Stimulated activated CD4-positive, alpha-beta T cell treated with anti-CD3 and anti-CD28 coated beads, Interleukin-12 subunit alpha, Interleukin-12 subunit beta, amount 100 ng/mL, for 48 hours (primary cell): ENCODE data around the gene AMZ1.

Experiments
- DNase-seq, 3 donors: peaks; one replicate each; pipeline ENCODE4 v3.0.0-alpha.2; 2020; ENCODE audit warnings: low read depth in 2 of 3, low spot score in 1 of 3

Gene AMZ1, protein sequence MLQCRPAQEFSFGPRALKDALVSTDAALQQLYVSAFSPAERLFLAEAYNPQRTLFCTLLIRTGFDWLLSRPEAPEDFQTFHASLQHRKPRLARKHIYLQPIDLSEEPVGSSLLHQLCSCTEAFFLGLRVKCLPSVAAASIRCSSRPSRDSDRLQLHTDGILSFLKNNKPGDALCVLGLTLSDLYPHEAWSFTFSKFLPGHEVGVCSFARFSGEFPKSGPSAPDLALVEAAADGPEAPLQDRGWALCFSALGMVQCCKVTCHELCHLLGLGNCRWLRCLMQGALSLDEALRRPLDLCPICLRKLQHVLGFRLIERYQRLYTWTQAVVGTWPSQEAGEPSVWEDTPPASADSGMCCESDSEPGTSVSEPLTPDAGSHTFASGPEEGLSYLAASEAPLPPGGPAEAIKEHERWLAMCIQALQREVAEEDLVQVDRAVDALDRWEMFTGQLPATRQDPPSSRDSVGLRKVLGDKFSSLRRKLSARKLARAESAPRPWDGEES

DNA sequence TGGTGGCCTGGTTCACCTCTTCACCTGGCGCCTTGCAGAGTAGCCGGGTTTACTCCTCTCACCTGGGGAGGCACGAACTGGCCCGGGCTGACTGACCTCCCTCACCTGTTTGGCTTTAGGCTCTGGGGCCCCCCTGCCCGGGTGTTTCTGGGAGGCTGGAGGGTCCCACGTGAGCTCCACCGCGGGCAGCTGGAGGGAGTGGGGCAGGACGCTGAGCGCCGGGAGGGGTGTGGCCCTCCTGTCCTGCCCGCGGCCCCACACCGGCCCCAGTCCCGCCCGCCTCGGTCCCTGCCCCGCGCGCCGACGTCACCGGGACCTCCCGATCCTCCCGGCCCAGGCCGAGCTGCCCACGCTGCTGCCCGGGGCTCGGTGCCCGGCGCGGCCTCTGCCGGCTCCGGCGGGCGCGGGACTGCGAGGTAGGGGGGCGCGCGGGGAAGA lies at the start of gene AMZ1:
AMZ1 (plus strand) TSS at position 322 of the 438 bp plus-strand sequence. CDS start 12,250 bp downstream, outside the sequence.
- no peak for DNase-seq

DNA sequence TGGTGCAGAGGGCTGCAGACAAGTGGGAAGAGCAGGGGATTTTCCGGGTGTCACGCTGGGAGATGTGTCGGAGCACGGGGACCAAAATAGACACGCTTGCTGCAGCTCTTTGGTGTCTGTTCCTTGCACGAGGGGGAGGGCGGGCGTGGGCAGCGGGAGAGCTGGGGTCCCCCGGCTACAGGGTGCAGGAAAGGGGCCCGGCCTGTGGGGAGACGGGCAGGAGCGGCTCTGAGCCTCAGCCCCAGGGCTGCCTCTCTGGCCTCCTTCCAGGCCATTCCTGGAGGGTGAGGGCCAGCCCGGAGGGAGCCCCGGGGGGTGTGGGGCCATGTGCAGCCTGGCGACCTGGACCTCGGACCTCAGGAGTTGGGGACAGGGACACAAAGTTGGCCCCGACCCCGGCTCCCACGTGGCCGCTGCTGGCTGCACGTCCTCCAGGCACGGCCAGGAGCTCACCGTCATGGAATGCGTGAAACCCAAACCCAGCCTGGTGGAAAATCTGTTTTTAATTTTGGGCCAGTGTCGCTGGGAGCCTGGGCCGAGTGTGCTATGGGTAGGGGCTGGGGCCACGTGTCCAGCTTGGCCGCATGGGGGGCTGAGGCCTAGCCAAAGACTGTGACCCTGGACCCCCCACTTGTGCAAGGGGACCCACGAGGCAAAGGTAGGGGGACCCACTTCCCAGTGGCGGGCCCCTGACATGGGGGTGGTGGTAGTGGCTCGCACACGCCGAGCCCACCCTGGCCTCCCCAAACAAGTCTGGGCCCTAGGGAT lies 49.6 kb upstream of the AMZ1 start:
- DNase-seq, result no peak

DNA sequence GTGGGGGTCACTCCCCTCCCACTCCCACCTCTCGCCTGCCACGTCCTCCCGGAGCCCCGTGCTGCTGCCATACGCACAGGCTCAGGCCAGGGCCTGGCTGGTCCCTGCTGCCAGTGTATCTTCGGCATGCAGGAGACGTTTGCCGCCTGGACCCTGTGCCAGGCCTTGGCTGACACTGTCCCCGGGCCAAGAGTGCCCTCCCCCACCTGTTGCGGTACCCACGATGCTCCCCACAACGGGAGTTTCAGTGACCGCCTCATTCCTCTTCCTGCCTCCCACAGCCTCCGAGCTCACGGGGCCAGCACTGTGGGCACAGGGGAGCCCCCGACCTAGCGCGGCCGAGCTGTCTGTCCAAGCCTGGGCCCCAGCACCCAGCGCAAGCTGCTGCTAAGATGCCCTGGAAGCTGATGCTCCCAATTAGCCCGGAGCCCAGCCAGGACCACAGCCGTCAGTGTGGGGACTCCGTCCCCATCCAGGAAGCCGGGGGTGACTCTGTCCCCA lies 48.8 kb upstream of the AMZ1 start:
- DNase-seq, result no peak

DNA sequence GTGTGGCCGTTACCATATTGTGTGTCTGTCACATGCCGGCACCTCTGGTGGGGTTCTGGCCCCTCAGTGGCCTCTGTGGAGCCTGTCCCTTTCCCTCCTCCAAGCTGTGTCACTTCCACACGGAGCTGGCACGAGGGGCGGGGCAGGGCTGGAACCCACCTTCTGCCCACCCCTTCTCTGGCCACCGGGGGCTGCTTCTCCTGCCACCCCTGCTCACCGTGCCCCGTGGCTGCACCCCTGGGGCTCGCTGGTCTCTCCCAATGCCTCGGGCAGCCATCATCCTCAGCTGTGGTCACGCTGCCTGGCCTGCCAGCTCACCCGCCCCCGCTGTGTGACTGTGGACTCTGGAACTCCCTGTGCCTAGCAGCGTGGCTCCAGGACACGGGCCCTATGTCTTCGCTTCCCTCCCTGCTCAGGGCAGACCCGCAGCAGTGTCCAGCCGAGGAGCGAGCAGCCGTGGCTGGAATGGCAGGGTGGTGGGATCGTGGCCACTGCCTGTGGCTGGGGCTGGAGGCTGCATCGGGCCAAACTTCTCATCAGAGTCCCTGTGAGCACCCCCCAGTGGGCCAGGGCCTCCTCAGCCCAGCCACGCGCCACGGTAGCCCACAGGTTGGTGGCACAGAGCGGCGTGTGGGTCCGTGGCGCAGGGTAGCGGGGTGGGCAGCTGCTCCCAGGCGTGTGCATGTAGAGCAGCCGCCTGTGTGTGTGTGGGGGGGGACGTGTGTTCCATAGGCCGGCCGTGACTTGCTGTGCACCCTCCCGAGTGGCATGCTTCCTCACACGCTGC lies 48.1 kb upstream of the AMZ1 start:
- no peak for DNase-seq

DNA sequence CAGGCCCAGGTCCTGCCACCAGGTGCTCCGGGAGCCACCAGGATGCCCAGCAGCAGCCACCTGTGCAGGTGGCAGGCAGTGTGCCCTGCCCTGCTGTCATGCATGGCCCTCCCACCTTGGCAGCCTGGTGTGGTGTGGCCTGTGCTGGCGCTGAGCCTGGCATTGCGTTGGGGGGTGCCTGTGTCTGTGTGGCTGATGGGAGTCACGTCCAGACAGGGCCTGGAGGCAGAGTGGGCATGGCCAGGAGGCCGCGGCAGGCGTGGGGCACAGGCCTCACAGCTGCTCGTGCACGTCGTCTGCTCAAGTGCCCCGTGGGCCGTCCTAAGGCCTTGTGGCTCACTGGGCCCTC lies 47.5 kb upstream of the AMZ1 start:
- DNase-seq, result no peak

DNA sequence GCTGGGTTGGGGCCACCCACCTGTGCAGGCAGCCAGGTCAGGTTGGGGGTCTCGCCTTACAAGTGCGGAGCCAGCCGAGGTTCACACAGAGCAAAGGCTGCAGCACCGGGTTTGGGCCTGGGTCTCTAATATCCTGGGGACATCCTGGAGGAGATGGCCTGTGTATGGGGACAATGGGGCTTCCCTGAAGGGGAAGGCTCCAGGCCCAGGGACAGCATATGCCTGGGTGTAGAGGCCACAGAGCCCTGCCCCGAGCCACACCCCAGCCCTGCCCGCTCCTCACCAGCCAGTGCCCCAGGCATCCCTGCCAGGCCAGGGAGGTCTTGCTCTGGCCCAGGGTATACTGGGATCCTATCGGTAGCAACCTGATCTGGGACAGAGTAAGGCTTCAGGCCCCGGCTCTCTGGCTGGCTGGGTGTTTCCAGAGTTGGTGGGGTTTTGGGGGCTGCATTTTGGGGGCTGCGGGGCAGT lies 47.1 kb upstream of the AMZ1 start:
- DNase-seq, result no peak

DNA sequence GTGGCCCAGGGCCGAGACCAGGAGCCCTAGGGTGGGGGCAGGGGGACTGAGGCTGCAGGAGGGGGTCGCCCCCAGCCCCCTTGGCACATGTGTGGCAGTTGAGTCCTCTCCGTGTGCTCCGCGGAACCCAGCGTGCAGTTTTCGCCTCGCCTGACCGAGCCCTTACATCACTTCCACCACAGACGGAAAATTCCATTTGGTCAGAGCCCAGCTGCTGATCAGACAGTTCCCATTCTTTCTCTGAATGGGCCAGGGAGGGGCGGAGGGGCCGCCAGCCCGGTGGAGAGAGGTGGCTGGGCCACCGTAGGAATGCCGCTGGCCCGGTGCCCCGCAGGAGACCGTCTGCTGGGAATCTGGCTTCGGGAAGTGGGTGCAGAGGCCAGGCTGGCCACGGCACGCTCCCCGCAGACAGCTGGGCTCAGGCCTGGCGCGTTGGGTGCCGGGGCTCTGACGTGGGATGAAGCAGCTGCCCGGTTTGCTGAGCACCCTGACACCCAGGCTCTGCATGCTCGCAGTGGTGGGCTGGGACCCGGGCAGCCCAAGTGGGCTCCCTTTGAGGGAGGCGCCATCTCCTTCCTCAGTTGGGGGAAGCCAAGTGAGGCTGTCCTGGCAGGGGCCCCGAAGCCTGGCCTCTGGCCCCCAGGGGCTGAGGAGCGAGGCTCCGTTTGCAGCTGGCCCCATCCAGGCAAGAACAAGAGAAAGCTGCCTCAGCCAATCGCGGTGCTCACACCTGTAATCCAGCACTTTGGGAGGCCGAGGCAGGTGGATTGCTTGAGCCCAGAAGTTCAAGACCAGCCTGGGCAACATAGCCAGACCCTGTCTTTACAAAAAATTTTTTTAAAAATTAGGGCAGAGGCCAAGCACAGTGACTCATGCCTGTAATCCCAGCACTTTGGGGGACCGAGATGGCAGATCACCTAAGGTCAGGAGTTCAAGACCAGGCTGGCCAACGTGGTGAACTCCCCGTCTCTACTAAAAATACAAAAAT lies 46.3 kb upstream of the AMZ1 start:
- DNase-seq, result no peak

DNA sequence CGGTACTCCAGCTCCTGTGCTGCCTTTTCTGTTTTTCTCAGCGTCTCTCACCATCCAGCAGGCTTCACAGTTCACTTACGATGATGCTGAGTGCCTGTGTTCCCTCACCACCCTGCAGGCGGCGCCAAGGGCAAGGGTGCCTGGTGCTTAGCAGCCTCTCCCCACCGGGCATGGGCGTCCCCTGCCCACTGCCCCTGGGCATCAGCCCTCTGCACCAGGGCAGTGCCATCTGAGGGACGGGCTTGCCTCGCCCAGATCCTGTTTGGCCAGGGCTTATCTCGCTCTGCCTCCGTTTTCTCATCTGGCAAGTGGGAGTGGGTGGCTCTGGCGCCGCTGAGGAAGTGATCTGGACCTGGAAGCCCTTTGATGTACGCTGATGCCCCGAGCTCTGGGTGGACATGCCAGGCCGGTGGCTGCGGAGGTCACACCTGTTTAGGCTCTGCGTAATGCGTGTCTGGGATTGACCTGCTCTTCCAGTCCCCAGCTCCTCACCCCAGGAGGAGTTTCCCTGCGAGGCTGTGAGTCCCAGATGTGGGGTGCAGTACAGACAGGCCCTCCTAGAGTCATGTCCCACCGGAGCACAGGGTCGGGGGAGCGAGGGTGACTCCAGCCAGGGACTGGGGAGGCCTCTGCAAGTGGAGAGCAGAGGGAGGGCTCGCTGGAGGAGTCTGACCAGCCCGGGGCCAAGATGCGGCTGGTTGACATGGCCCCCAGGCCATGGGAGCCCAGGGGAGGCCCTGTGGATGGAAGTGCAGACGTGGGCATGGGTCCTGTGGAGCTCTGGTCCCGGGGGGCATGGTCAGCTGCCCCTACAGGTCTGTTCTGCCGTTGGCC lies 44.4 kb upstream of the AMZ1 start:
- DNase-seq, result no peak

DNA sequence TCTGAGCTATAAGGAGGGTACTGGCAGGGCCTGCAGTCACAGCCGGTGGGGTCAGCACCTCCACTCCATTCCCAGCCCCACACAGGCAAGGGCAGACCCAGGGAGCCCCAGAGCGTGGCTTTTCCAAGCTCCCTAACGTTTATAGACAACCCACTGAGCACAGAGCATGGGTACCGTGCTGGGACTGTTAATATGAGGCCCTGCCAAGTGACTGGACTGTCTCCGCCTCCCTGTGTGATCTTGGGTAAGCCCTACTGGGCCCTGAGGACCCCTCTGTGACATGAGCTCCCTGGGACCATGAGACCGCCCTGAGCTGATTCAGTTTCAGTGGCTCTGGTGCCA lies 43.8 kb upstream of the AMZ1 start:
- DNase-seq, result no peak

DNA sequence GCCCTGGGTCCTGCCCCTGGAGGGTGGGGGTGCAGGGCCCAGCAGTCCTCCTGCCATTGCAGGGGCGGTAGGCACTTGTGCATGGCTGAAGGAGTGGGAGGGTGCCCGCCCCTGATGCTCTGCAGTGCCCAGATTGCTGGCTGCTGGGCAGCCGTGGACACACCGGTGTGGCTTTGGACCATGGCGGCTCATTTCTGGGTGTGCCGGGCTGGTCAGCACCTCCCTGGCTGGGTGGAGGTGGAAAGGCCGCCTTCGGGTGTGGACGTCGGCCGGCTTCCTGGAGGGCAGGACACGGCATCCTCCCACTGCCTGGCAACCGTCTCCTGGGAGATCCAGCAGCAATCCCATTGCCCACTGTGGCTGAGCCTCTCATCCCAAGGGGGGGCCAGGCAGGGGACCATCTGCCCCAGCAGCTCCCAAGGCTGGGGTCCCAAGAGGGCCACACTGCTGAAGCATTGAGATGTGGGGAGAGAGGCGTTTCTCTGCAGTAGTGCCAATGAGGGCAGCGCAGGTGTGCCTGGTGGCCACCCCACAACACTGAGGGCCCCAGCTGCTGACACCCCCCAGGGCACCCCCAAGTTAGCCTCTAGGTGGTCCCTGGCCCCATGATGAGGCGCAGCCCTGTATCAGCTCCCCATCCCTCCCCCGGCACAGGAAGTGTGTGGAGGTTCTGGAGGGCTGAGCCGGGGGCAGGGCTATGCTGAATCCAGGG lies 43.3 kb upstream of the AMZ1 start:
- no peak for DNase-seq

DNA sequence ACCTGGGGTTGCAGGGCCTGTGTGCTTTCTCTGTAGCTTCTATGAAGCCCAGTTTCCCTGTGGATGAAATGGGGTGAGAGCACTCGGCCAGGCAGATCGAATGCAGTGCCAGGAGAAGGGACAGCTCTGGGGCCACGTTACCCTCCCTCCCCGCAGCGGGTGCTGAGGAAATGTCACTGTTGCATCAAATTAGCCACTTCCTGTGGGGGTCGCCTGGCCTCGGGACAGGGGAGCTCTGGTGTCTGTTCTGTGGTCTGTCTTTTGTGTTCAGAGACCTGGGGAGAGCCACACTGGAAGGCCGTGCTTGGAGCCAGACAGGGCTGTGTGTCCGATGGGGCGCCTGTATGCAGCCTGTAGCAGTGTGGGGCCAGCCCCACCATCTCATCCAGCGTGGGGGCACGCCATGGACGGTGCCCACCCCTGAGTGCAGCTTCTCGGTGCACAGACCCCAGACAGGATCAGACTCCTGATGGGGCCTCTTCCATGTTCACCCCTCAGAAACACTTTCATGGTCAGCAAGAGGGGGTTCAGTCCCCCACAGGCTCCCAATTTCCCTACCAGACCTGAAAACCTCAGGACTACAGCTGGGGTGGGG lies 42.6 kb upstream of the AMZ1 start:
- DNase-seq, result no peak

DNA sequence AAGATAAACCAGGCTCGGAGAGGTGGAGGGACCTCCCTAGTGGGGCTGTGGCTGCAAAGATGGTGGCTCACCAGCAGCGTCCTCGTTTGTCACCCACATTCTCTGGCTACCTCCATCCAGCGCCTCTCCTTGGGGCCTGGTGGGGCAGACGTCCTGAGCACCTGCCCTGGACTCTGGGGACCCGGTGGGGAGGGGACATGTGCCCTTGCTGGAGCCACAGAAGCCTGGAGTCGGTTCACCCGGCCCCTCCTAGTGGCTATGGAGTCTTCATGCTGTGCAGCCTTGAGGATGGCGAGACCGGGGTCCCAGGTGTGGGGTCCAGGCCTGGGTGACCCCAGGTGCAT lies 41.7 kb upstream of the AMZ1 start:
- DNase-seq, result no peak

DNA sequence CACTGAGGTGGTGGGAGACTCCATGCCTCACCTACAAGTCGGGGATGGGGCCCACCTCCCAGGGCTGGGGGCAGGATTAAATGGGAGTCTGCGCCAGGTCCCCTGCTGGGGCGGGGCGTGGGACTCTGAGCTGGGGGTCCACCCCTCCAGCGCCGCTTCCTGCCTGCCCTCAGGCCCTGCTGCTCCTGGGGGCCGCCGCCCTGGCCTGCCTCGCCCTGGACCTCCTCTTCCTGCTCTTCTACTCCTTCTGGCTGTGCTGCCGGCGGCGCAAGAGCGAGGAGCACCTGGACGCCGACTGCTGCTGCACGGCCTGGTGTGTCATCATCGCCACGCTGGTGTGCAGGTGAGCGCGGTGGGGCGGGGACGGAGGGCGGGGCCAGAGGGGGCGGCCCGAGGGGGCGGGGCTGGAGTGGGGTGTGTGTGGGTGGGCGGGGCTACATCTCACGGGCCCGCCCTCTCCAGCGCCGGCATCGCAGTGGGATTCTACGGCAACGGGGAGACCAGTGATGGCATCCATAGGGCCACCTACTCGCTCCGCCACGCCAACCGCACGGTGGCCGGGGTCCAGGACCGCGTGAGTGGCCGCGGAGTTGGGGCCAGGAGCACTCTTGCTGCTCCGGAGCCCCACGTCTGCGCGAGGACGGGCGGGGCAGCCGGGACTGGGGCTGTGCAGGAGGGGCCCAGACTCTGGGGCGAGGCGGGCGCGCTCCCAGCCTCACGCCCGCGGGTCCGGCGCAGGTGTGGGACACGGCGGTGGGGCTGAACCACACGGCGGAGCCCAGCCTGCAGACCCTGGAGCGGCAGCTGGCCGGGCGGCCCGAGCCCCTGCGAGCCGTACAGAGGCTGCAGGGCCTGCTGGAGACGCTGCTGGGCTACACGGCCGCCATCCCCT lies 41.1 kb upstream of the AMZ1 start:
- DNase-seq, result no peak

DNA sequence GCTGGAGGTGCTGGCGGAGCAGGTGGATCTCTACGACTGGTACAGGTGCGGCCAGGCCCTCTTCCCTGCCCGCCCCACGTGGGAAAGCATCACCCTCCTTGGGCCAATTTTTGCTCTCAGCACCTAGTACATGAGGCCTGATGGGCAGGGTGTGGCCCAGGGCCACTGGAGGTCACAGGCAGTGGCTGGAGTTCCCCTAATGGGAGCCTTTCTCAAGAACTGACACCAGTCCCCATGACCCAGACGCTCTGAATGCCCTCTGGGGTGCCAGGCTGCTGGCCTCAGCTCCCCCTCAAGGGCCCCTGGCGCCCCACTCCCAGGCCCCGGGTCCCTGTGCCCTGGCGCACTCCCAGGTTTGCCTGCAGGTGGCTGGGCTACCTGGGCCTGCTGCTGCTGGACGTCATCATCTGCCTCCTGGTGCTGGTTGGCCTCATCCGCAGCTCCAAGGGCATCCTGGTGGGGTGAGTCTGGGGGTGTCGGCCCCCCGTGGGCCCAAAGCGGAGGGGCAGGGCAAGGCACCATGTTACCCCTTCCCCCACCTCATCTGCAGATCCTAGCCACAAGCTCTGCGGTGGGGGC lies 40.3 kb upstream of the AMZ1 start:
- no peak for DNase-seq

DNA sequence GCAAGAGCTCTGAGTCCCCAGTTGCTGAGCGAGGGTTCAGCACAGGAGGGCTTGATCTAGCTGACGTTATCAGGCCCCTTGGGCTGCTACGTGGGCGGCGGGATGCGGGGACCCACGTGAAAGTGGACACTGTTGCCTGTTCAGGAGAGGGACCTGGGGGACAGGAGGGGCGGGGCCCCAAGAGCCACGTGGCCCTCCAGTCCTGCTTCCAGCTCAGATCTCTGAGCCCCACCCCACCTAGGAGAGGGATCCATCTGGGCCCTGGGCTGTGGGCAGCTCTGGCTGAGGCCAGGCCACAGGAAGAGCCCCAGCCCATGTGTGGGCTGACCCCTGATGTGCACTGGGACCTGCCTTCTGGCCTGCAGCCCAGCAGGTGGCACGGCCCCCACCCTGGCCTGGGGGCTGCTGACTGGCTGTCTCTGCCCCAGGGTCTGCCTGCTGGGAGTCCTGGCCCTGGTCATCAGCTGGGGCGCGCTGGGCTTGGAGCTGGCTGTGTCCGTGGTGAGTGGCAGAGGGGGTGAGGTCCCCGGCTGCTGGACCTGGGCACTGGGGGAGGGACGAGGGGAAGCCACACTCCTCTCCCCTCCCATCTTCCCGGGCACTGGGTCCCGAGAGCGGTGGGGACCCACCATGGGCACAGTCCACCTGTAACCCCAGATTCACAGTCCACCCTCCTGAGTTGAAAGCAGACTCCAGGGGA lies 38.7 kb upstream of the AMZ1 start:
- DNase-seq, result no peak

DNA sequence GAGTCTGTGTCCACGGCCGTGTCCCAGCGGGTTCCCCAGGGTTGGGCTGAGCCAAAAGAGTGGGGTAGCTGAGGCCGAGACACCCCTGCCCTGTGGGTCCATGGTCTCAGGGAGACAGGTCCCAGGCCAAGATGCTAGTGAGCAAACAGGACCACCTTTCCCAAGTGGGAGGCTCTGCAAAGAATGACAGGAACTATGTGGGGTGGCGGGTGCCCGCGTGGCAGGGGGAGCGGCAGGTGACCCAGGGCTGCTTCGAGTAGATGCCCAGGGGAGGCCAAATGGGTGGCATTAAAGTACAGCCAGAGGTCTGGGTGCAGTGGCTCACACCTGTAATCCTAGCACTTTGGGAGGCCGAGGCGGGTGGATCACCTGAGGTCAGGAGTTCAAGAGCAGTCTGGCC lies 38.0 kb upstream of the AMZ1 start:
- no peak for DNase-seq
